GM19395 (cell line): ENCODE results near the gene DQX1.
"Not testable (repeated sequence)": the region's sequence is repeated elsewhere in the genome, so short reads cannot be mapped to it uniquely, and the experiment has no call there.

Experiments
- ATAC-seq: cut with Tn5 transposase; IDR thresholded peaks from one replicate; pipeline ENCODE4 v1.9.1; 2021; ENCODE audit warnings: mild to moderate bottlenecking, moderate library complexity; ENCODE audit not compliant: unreplicated experiment

Gene DQX1

GRCh38 chr2:74525717-74526648 lies at the start of gene DQX1:
TSS of gene DQX1 (minus strand) at chr2:74526231. CDS start at chr2:74525729, 502 bp downstream.
- no peak for ATAC-seq

DNA sequence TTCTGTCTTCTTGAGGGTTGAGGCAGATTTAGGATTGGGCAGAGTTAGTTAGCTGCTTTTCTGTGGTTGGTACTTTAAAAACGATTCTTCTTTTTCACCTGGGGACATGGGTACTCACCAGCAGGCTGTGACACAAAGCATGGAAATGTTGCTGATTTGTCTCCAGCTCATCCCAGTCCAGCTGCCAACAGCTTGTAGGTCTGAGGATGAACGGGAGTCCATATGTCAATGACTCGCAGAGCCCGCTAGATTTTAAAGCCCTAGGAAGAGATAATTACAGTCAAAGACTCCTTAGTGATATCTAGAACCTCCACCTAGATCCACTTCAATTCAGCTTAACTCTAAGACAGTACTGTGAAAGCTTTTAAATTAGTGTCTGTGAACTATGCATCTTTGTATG lies 49.3 kb upstream of the DQX1 start:
- no peak for ATAC-seq

DNA sequence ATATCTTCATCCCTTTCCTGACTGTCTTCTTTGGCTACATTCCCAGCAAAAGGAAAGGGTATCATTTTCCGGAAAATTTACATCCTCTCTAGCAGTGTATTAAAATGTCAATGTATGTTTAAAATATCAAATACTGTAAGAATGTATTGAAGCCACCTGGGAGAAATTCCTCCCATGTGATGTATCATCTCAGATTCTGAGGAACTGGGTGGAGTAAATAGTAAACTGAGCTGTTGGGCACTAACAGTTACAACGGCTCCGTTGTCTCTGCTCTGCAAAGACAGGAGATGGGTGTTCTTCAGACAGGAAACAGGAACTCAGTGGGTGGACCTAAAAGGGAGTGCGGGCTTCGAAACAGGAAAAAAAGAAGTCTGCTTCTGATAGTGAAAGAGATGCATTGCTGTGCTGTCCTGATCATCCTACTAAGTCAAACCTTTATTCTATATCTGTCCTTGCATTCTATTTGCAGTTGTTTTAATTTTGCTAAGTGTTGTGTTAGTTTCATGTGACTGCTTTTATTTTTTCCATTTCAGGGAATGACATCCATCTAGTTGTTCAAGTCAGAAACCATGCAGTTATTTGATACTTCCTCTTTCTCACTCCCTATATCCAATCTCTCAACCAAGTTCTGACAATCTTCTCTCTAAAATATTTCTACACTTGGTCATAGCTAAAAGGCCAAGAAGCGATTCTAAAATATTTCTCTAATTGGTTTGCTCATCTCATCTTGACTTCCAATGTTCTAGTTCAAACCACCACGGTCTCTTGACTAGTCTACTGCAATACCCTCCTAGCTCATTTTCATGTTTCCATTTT lies 47.9 kb upstream of the DQX1 start:
- peak; percentile 51 for ATAC-seq

GRCh38 chr2:74572178-74572925 lies 46.3 kb upstream of the DQX1 start:
- no peak for ATAC-seq

- ATAC-seq = peak; percentile 63
Measured at GRCh38 chr2:74571058-74571457, 45.0 kb upstream of the DQX1 start.

- ATAC-seq = no peak
Measured at GRCh38 chr2:74569686-74570085, 43.7 kb upstream of the DQX1 start.

DNA sequence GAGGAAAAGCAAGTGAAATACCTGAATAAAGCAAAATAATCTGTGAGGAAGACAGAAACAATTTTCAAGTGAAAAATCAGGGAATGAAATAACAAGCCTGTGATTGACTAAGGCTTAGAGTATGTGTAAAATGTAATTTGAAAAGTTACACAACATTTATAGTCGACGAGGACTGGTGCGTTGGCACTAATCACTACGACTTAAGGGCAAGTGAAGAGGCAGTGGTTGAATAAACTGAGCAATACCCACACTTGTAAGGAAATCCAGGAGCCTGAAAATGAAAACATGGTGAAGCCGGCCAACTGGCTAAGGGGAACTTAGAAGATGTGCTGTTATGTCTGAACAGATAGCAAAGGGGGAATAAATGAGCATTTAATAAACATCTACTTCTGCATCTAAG lies 41.9 kb upstream of the DQX1 start:
- ATAC-seq = no peak

DNA sequence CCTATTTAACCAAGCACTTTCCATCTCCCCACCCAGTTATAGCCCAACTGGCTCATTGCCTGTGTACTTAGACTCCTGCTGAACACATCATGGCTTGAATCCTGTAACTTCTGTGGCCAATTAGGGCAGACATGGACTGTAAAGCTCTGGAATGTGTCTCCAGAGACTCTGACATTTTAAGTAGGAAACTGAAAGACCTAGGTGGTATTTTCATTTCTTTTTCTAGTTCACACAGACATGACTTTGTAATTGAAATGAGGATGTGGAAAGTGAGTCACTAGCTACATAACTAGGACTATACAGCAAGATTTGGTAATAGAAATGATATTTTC lies 40.7 kb upstream of the DQX1 start:
- no peak for ATAC-seq

GRCh38 chr2:74566076-74566753 lies 40.2 kb upstream of the DQX1 start:
- no peak for ATAC-seq

- no peak for ATAC-seq
Measured at GRCh38 chr2:74564222-74564621, 38.2 kb upstream of the DQX1 start.

GRCh38 chr2:74562126-74562775 lies 36.2 kb upstream of the DQX1 start:
- ATAC-seq = no peak

DNA sequence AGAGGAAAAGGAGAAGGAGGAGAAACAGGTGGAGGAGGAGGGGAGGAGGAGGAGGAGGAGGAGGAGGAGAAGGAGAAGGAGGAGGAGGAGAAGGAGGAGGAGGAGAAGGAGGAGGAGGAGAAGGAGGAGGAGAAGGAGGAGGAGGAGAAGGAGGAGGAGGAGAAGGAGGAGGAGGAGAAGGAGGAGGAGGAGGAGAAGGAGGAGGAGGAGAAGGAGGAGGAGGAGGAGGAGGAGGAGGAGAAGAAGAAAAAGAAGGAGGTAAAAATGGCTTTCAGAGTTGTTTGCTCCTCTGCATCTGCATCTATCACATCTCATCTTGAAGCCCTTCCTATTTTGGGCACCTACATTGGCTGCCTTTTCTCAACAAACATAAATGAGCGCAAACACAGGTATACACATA lies 35.0 kb upstream of the DQX1 start:
- not testable (repeated sequence) for ATAC-seq

DNA sequence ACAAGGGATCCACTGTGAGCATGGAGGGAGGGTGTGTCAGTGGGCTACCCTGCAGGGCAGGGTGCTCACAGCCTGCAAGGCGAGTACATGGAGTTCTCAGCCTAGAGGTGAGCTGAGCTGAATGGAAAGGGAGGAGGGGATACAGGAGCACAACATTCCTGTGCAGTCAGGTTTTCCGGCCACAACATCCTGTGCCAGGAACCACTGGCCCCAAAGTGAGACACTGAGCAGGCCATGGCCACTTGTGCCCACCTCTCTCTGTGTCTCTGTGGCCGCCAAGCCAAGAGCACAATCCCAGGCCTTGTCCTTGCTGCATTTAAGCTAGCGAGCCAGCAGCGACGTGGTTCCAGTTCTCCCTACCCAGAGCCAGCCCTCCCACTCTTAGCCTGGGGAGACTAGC lies 34.6 kb upstream of the DQX1 start:
- ATAC-seq = no peak

GRCh38 chr2:74559912-74560311 lies 33.9 kb upstream of the DQX1 start:
- ATAC-seq = no peak

DNA sequence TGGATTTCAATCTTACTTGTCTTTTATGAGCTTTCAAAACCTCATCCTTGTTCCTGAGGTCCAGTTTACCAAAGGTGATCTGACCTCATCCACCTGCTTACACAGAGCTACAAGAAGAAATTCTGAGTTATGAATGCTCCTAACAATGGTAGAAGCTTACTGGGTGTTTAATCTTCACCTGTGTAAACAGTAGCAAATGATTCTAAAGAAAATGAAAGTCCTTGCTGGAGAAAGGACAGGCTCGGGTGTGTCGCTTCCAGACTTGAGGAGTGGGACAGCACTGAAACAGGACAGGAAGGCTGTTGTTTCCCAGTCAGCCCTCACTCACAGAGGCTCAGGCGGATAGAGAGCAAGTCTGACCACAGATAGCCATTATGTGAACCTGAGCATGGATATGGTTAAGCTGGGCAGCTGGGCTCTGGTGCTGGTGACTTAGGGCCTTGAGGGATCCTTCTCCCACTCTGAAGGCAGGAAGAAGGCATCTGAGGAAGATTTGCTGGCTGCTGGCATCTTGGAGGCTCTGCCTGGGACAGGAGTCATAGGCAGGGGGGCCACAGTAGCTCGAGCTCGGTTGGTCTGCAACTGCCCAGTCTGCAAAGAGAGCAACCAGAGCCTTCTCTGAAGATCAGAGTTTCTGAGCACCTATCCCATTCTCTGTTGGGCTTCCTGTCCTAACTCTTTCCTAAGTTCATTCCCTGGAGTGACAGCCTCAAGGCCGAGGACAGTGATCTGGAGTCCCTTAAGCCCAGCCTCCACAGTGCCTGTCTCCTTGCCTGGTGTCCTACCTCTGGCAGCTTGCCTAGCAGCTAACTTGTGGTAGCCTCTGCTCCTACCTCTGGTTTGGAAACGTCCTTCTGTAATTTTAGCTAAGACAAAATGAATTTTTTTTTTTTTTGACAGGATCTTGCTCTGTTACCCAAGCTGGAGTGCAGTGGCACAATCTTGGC lies 32.5 kb upstream of the DQX1 start:
- ATAC-seq = no peak

DNA sequence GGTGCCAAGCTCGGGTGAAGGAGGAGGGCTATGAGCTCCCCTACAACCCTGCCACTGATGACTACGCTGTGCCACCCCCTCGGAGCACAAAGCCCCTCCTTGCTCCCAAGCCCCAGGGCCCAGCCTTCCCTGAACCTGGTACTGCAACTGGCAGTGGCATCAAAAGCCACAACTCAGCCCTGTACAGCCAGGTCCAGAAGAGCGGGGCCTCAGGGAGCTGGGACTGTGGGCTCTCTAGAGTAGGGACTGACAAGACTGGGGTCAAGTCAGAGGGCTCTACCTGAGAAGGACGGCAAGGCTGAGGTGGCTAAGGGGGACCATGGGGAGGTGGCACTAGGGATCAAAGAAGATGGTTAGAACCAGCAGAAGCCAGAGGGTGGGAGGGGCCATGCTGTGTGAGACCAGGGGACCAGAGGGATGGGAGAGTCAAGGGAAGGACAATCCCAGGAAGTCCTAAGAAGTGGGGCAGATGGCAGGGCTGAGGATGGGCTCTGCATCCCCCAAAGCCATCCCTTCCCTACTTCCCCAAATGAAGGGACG lies 30.9 kb upstream of the DQX1 start:
- no peak for ATAC-seq

DNA sequence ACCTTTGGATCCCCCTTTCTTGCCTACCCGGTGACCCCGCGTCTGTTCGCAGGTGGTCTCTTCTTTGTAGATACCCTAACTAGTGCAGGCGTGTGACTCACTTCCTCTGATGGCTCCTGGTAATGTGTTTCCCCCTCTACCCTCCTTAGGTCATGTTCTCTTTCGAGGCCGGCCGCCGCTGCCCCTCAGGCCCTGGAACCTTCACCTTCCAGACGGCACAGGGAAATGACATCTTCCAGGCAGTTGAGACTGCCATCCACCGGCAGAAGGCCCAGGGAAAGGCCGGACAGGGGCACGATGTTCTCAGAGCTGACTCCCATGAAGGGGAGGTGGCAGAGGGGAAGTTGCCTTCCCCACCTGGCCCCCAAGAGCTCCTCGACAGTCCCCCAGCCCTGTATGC lies 30.1 kb upstream of the DQX1 start:
- no peak for ATAC-seq

DNA sequence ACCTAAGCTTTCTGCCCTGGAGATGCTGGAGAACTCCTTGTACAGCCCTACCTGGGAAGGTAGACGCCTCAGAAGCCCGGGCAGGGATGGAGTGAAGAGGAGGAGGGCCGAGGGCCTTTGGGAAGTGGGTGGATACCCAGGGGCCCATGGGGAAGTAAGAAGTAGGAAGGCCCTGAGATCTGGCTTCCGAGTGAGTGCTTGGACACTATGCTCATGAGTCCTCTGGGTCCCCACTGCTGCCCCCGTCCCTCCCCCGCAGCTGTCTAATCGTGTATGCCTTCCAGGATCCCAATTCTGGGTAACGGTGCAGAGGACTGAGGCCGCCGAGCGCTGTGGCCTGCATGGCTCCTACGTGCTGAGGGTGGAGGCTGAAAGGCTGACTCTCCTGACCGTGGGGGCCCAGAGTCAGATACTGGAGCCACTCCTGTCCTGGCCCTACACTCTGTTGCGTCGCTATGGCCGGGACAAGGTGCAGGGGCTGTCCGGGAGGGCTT lies 29.6 kb upstream of the DQX1 start:
- no peak for ATAC-seq
